Measurements from ENCODE around the gene EIF3D. TPM values are rescaled to one million over a fixed set of nuclear protein-coding genes. Genes with fewer than 3 reads are reported as not detected.
A peak's percentile ranks its signal among the peaks of the same experiment; 100 is the strongest.

Gene EIF3D
- total and polyA plus RNA-seq, 9 of the 15 experiments (the other 6 are each of a cell fraction or from before 2014, with no cell fraction given), result 191 to 422 (median 279) TPM

DNA sequence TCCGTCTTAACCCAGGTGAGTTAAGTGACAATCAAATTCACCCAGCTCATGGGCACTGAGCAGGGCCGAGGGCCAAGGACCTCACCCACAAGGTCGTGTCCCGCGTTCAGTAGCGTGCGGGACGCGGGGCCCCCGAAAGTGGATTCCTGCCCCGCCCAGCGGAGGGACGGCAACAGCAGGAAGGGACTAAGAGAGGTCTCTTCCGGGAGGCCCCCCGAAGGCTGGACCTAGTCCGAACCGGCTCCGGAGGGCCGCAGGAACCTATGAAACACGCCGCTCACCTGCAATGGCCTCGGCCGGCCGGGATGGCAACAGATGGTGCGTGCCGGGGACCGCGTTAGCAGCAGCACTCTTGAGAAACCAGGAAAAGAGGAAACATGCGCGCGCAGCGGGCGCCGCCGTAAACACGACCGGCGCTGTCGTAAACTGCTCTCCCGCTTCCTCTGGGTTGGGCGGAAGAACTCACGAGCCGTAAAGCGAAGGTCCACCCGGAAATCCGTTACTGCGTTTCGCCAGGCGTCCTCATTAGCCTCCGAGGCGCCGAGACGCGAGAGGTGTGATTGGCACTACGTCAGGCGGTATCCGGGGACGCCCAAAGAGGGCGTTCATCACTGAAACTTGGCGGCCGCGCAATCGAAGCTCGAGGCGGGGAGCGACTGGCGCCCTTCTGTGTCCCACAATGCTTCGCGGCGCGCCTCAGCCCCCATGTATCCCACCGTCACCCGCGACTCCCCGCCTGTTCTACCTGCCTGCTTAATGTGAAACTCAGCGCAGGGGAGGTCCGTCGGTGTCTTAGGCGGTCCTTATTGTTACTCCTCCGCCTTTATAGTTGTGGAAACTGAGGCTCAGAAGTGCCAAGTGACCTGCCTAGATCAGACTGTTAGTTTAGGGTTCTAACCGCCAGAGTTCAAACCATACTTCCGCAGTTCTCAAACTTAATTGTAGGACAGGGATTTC lies at the start of gene EIF3D (continued):
- TF ChIP-seq, protein P1, sequence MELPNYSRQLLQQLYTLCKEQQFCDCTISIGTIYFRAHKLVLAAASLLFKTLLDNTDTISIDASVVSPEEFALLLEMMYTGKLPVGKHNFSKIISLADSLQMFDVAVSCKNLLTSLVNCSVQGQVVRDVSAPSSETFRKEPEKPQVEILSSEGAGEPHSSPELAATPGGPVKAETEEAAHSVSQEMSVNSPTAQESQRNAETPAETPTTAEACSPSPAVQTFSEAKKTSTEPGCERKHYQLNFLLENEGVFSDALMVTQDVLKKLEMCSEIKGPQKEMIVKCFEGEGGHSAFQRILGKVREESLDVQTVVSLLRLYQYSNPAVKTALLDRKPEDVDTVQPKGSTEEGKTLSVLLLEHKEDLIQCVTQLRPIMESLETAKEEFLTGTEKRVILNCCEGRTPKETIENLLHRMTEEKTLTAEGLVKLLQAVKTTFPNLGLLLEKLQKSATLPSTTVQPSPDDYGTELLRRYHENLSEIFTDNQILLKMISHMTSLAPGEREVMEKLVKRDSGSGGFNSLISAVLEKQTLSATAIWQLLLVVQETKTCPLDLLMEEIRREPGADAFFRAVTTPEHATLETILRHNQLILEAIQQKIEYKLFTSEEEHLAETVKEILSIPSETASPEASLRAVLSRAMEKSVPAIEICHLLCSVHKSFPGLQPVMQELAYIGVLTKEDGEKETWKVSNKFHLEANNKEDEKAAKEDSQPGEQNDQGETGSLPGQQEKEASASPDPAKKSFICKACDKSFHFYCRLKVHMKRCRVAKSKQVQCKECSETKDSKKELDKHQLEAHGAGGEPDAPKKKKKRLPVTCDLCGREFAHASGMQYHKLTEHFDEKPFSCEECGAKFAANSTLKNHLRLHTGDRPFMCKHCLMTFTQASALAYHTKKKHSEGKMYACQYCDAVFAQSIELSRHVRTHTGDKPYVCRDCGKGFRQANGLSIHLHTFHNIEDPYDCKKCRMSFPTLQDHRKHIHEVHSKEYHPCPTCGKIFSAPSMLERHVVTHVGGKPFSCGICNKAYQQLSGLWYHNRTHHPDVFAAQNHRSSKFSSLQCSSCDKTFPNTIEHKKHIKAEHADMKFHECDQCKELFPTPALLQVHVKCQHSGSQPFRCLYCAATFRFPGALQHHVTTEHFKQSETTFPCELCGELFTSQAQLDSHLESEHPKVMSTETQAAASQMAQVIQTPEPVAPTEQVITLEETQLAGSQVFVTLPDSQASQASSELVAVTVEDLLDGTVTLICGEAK (IDR thresholded peaks at IDR 0.05), result peak; percentile 92
- TF ChIP-seq, protein P1 (CRISPR knock-in tag; IDR thresholded peaks at IDR 0.05), result no peak
- TF ChIP-seq ZNF23 (CRISPR knock-in tag; IDR thresholded peaks at IDR 0.05) (no peak), SRSF1 (IDR thresholded peaks at IDR 0.05; ENCODE audit: low read depth, low read length) (no peak), KLF6 (CRISPR knock-in tag; IDR thresholded peaks at IDR 0.05; ENCODE audit: borderline replicate concordance) (no peak)
- TF ChIP-seq, protein P2, sequence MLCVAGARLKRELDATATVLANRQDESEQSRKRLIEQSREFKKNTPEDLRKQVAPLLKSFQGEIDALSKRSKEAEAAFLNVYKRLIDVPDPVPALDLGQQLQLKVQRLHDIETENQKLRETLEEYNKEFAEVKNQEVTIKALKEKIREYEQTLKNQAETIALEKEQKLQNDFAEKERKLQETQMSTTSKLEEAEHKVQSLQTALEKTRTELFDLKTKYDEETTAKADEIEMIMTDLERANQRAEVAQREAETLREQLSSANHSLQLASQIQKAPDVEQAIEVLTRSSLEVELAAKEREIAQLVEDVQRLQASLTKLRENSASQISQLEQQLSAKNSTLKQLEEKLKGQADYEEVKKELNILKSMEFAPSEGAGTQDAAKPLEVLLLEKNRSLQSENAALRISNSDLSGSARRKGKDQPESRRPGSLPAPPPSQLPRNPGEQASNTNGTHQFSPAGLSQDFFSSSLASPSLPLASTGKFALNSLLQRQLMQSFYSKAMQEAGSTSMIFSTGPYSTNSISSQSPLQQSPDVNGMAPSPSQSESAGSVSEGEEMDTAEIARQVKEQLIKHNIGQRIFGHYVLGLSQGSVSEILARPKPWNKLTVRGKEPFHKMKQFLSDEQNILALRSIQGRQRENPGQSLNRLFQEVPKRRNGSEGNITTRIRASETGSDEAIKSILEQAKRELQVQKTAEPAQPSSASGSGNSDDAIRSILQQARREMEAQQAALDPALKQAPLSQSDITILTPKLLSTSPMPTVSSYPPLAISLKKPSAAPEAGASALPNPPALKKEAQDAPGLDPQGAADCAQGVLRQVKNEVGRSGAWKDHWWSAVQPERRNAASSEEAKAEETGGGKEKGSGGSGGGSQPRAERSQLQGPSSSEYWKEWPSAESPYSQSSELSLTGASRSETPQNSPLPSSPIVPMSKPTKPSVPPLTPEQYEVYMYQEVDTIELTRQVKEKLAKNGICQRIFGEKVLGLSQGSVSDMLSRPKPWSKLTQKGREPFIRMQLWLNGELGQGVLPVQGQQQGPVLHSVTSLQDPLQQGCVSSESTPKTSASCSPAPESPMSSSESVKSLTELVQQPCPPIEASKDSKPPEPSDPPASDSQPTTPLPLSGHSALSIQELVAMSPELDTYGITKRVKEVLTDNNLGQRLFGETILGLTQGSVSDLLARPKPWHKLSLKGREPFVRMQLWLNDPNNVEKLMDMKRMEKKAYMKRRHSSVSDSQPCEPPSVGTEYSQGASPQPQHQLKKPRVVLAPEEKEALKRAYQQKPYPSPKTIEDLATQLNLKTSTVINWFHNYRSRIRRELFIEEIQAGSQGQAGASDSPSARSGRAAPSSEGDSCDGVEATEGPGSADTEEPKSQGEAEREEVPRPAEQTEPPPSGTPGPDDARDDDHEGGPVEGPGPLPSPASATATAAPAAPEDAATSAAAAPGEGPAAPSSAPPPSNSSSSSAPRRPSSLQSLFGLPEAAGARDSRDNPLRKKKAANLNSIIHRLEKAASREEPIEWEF (CRISPR knock-in tag; IDR thresholded peaks at IDR 0.05), result no peak
- TF ChIP-seq, protein P3, sequence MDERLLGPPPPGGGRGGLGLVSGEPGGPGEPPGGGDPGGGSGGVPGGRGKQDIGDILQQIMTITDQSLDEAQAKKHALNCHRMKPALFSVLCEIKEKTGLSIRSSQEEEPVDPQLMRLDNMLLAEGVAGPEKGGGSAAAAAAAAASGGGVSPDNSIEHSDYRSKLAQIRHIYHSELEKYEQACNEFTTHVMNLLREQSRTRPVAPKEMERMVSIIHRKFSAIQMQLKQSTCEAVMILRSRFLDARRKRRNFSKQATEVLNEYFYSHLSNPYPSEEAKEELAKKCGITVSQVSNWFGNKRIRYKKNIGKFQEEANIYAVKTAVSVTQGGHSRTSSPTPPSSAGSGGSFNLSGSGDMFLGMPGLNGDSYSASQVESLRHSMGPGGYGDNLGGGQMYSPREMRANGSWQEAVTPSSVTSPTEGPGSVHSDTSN (CRISPR knock-in tag; IDR thresholded peaks at IDR 0.05; ENCODE audit: low read depth), result peak; percentile 38; the same call in 1 of the 2 replicates
- TF ChIP-seq, protein P3 (tag; conservative IDR thresholded peaks at IDR 0.05; ENCODE audit: low read depth), result no peak; the same call in 1 of the 2 replicates

All from K562 (cell line).